Measurements from ENCODE around the gene SUPT6H. TPM values are rescaled to one million over a fixed set of nuclear protein-coding genes. Genes with fewer than 3 reads are reported as not detected.

SUPT6H gene
- total RNA-seq, 1 donor from 2014 or later: 59.8 TPM

GRCh38 chr17:28700830-28701492 lies 39.0 kb downstream of the SUPT6H start:
- no peak for DNase-seq (ENCODE audit: low spot score)

- DNase-seq (ENCODE audit: low spot score): no peak
Observed at GRCh38 chr17:28702026-28702751, 40.2 kb downstream of the SUPT6H start.

GRCh38 chr17:28702752-28703150 lies 40.7 kb downstream of the SUPT6H start:
- no peak for DNase-seq (ENCODE audit: low spot score)

GRCh38 chr17:28703552-28704218 lies 41.7 kb downstream of the SUPT6H start:
- no peak for DNase-seq (ENCODE audit: low spot score)

- no peak for DNase-seq (ENCODE audit: low spot score)
Observed at GRCh38 chr17:28704219-28704858, 42.3 kb downstream of the SUPT6H start.

GRCh38 chr17:28705074-28705659 lies 43.2 kb downstream of the SUPT6H start:
- no peak for DNase-seq (ENCODE audit: low spot score)

GRCh38 chr17:28705728-28706334 lies 43.8 kb downstream of the SUPT6H start:
- no peak for DNase-seq (ENCODE audit: low spot score)

- no peak for DNase-seq (ENCODE audit: low spot score)
Observed at GRCh38 chr17:28706471-28707338, 44.7 kb downstream of the SUPT6H start.

- DNase-seq (ENCODE audit: low spot score): no peak
Observed at GRCh38 chr17:28707339-28707720, 45.3 kb downstream of the SUPT6H start.

GRCh38 chr17:28710861-28711722 lies 49.1 kb downstream of the SUPT6H start:
- peak; percentile 92 for DNase-seq (ENCODE audit: low spot score)

GRCh38 chr17:28711723-28712031 lies 49.7 kb downstream of the SUPT6H start, which contains the start of gene PROCA1:
TSS of gene PROCA1 (minus strand) at chr17:28711888. CDS start at chr17:28711660, 228 bp downstream.
- DNase-seq (ENCODE audit: low spot score): no peak

- no peak for DNase-seq (ENCODE audit: low spot score)
Observed at GRCh38 chr17:28712032-28712704, 50.2 kb downstream of the SUPT6H start.

GRCh38 chr17:28712705-28713415 lies 50.9 kb downstream of the SUPT6H start:
- DNase-seq (ENCODE audit: low spot score): no peak

GRCh38 chr17:28714281-28714680 lies 52.3 kb downstream of the SUPT6H start:
- DNase-seq (ENCODE audit: low spot score): no peak

GRCh38 chr17:28715217-28715616 lies 53.2 kb downstream of the SUPT6H start:
- DNase-seq (ENCODE audit: low spot score): no peak

GRCh38 chr17:28716740-28717577 lies 55.0 kb downstream of the SUPT6H start:
- DNase-seq (ENCODE audit: low spot score): no peak

GRCh38 chr17:28717578-28718332 lies 55.8 kb downstream of the SUPT6H start, which contains the start of gene RAB34:
TSS of gene RAB34 (minus strand) at chr17:28717868. CDS start at chr17:28717266, 602 bp downstream.
- peak; percentile 54 for DNase-seq (ENCODE audit: low spot score)
